GM19043 (cell line): Measurements from ENCODE around the gene TBC1D21.

Source experiments
- ATAC-seq: cut with Tn5 transposase; IDR thresholded peaks from one replicate; pipeline ENCODE4 v1.9.1; 2021; ENCODE audit warnings: low read depth; ENCODE audit not compliant: unreplicated experiment

The TBC1D21 gene

GRCh38 chr15:73857193-73857920 lies 16.0 kb upstream of the TBC1D21 start:
- no peak for ATAC-seq

GRCh38 chr15:73858062-73858461 lies 15.3 kb upstream of the TBC1D21 start:
- no peak for ATAC-seq

- no peak for ATAC-seq
Observed at GRCh38 chr15:73862276-73862675, 11.1 kb upstream of the TBC1D21 start.

- ATAC-seq = no peak
Observed at GRCh38 chr15:73865379-73865778, 8.0 kb upstream of the TBC1D21 start.

DNA sequence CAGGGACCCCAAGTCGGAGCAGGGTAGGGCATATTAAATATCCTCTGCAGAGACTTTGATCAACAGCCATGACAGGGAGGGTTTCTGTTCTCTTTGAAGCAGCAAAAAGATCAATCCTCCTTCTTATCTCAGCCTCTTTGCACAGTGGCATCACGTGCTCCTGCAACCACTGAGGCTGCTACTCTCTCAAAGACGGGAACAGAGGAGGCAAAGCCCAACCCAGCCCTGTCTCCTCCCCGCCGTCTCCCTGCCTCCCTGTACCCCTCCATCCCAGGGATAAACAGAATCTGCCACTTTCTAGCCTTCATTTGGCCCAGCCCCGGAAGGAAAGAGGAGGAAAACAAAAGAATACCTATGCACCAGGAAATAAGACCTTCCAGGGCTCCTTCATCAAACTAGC lies 7.5 kb upstream of the TBC1D21 start:
- ATAC-seq = no peak

DNA sequence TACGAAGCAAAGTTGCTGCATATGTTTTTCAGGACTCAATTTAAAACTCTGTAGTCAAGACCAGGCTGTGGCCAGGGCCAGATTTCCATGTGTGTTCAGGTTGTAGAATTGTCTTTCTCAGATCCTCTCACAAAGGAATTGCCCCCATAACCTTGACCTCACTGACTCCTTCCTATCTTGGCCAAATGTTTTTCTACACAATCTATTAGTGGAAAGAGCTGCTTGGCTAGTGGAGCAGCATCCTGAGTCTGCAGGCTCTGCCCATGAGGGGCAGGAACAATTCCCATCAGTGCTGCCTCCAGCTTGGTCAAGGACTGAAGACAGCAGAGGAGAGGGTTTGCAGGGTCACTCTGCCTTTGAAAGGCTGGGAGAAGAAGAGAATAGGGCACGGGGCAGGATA lies 6.9 kb upstream of the TBC1D21 start:
- no peak for ATAC-seq

- ATAC-seq = no peak
Observed at GRCh38 chr15:73866881-73867410, 6.4 kb upstream of the TBC1D21 start.

DNA sequence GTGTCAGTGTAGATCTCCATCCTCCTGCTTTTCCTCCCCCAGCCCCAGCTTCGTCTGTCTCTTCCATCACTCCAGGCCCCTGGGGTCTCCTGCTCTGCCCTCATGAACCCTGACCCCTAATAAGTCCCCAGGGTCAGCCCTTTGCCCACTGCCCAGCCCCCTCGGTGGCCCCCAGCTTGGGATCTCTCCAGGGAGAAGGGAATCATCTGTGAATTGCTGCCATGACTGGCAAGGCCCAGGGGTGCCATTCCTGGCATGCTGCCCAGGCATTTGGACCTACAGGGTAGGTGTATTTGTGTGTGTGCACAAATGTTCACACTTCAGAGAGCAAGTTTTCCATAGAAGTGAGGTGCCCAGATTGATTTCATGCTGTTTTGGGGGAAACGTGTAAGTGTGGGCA lies 5.9 kb upstream of the TBC1D21 start:
- no peak for ATAC-seq

- ATAC-seq = no peak
Observed at GRCh38 chr15:73867956-73868355, 5.4 kb upstream of the TBC1D21 start.

DNA sequence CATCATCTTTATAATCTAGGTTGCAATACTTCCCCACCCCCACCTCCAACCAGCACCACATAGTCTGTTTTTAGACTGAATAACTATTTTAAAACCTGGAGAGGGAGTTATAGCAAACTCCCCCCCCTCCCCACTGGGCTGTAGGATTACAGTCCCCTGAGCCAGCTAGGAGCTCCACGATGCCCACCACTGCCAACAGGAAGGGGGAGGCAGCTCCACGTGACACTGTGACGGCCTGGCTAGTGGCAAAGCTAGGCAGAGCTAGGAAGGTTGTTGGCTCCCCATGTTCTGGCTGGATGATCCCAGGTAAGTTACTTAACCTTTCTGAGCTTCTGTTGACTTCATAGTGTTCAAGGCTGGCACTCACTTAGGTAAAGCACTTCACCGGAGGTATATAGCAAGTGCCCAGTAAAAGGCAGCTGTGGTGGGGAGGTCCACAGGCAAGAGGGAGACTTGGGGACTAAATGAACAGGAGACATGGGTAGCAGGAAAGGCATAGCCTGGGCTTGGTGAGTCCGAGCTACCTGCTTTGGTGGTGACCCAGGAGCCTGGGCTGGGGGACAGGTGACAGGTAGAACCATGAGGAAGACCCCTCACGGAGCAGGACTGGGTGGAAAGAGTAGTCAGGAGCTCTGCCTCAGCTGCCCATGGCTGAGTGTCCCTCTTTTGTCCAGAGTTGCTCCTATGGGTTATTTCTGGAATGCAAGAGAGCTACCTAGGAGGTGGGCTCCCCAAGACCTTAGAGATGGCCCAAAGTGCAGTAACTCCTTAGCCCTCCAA lies 4.0 kb upstream of the TBC1D21 start:
- ATAC-seq = no peak

DNA sequence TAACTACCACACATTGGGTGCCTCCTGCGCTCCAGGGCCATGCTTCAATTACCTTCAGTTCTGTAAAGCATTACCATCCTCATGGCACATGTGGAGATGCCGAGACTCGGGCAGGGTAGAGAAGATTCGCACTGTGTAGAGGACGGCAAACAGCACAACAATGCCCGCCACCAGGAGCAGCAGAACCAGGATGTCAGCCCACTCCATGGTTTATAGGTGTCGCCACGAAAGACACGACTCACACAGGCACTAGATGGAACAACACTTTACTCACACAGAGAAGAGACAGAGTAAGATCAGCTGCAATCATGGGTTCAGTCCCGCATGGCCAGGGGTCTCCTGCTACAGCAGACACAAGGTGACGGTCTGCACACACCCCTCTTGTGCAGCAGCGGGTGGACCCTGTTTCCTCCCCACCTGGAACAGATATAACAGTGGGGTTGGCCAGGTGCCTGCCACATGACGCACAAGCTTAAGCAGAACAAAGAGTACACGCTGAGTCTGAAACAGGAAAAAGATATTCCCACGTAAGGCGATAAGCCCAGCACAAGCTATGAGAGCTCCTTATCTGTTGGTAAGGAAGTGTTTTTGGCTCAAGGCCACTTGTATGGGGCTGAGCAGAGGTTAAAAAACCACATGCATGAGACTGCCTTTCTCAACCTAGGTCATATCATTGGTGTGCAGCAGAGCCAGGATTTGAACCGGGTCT lies 2.5 kb upstream of the TBC1D21 start:
- ATAC-seq = no peak

- ATAC-seq = no peak
Observed at GRCh38 chr15:73872346-73872745, 1.0 kb upstream of the TBC1D21 start.

DNA sequence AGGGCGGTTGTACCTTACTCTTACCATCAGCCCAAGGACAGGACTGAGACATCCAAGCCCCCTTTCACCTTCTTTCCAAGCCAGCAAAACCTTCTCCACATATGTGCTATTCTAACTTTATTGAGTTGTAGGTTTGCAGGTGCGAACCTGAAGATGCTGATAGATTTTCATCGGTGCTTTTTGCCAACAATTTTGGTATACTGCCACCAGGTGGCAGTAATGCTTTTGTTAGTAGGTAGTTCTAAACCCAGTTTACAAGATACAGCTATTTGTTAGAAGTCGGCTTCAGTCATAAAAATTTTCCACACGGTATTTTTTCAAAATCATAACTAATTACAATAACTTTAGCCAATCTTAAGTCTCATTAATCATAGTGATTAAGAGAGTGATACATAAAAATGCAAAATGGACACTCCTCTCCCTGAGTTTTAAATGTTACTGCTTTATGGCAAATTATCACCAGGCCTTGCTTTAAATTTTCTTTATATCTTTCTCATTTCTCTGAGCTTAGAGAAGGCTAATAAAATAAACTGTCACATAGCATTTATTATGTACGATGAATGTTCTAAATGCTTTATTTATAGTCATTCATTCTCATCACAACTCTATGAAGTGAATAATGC lies 636 bp downstream of the TBC1D21 start:
- no peak for ATAC-seq

DNA sequence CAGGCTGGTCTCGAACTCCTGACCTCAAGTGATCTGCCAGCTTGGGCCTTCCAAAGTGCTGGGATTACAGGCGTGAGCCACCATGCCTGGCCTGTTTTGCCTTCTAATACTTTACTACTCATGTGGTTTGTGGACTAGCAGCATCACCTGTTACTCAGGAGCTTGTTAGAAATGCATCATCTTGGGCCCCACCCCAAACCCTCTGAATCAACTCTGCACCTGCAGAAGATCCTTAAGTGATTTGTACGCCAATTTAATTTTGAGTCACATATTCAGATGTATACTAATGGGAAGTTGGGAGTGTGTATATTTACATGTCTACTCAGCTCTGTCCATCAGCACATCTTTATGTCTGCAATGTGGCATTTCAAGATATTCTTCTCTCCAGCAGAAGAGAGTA lies 6.1 kb downstream of the TBC1D21 start:
- no peak for ATAC-seq

GRCh38 chr15:73881579-73882320 lies 8.4 kb downstream of the TBC1D21 start:
- no peak for ATAC-seq

DNA sequence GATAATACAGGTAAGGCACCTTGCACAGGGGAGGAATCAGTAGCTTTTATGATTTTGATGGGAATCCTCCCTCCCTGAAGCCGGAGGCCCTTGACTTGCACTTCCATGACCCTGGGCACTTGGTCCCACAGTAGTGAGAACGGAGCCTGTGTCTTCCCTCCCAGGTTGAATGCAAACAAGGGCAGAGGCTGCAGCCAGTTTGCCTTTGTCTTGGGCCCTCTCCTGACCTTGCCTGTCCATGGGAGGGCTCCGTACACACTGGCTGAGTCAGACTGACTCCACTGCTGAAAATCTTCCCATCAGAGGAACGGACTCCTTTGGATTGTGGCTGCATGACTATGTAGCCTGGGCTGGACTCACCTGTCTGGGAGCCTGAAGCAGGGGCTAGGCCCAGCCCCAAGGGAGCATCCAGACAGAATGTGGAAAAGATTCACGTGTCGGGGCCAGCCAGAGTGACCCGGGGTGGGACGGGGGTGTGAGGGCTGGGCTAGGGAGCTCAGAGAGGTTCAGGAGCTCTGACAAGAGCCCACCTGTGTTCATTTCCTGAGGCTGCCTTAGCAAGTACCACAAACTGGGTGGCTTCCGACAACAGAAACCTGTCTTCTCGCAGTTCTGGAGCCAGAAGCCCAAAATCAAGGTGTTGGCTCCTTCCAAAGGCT lies 9.5 kb downstream of the TBC1D21 start:
- ATAC-seq = no peak

DNA sequence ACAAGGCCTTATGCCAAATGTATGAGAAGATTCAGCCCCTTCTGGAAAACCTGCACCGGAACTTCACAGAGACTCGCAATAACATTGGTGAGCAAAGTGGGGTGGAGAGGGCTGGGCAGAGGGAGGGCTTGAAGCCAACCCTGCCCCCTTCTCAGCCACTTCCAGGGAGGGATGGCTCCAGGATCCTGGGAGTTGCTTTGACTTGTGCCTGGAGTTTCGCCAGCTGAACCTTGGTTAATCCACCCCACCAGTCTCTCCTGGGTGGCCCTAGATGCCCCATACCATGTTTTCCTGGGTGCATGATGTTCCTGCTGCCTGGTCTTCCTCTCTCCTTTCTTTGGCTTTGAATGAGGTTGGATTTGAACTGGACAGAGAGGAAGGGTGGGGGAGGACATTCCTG lies 10.8 kb downstream of the TBC1D21 start:
- ATAC-seq = no peak

- ATAC-seq = no peak
Observed at GRCh38 chr15:73885954-73886700, 12.8 kb downstream of the TBC1D21 start.
